Amniotic epithelial cell (primary cell): ENCODE measurements around the gene NUDT19.
"Not testable (repeated sequence)": the region's sequence is repeated elsewhere in the genome, so short reads cannot be mapped to it uniquely, and the experiment has no call there.

Experiments used
- DNase-seq: peaks from one replicate; pipeline ENCODE4 v3.0.0-alpha.2; 2010; ENCODE audit warnings: low read depth

NUDT19 gene

DNA sequence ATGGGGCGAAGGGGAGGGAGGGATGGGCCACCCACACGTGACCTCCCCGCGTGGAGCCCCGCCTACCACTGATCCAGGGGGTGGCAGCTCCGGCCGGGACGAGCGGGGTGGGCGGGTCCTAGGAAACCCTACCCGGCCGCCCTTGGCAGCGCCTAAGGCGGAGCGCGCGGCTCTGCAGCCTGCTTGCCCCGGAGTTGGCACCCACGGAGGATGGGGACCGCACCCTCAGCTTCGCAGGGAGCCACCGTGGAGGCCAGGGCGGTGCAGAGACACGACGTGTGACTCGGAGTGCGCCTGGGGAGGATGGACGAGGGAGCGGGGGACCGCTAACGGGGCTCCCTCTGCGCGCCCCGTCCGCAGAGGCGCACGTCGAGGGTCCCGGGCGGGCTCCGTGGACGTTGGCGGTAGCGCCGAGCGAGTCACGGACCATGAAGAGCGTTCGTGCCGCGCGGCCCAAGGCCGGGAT lies 15.9 kb upstream of the NUDT19 start, which contains the start of gene RGS9BP:
TSS of gene RGS9BP (plus strand) at position 129 of the 466 bp plus-strand sequence. CDS start 416 bp downstream, outside the sequence.
- peak; percentile 57 for DNase-seq

DNA sequence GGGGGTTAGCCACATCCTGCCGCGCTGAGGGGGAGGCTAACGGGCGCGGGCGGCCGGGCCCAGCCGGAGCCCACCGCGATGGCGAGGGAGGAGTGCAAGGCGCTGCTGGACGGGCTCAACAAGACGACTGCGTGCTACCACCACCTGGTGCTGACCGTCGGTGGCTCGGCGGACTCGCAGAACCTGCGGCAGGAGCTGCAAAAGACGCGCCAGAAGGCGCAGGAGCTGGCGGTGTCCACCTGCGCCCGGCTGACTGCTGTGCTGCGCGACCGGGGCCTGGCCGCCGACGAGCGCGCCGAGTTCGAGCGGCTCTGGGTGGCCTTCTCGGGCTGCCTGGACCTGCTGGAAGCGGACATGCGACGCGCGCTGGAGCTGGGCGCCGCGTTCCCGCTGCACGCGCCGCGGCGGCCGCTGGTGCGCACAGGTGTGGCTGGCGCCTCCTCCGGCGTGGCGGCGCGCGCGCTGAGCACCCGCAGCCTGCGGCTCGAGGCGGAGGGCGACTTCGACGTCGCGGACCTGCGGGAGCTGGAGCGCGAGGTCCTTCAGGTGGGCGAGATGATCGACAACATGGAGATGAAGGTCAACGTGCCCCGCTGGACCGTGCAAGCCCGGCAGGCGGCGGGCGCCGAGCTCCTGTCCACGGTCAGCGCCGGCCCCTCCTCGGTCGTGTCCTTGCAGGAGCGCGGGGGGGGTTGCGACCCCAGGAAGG lies 15.3 kb upstream of the NUDT19 start:
- no peak for DNase-seq

DNA sequence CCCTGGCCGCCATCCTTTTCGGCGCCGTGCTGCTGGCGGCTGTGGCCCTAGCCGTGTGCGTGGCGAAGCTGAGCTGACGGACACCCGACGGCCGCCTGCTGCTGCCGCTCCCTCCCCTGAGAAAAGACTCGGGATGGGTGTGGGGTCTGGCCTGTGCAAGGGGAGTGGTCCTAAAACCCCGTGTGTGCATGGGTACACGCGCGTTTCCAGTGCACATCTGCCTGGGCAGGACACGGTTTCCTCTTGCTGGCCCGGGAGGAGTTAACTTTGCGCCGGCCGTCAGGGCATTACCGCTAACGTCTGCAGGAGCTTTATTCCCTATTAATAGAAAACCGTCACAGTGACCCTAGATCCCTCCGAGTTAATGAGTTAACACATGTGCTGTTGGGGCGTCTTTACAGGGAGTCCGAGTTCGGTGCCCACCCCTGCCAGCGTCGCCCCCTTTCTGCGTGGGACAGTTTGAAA lies 14.7 kb upstream of the NUDT19 start:
- DNase-seq, result no peak

DNA sequence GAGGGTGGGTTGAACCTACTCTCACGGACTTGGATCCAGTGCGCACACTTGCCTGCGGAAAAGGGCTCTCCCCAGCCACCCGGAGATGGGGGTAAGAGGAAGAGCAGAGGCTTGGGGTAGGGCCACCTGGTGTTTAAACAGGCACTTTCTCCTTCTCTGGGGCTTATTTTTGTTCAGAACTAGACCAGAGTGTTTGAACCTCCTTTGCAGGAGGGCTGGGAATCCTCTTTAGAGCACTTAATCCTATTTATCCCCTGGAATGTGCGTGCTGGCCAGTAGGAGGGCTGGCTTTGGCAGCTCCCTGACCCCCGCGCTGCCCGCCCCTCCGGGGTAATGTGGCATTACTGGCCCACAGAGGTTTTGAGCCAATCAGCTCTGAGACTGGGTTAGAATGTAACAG lies 14.0 kb upstream of the NUDT19 start:
- peak; percentile 93 for DNase-seq

DNA sequence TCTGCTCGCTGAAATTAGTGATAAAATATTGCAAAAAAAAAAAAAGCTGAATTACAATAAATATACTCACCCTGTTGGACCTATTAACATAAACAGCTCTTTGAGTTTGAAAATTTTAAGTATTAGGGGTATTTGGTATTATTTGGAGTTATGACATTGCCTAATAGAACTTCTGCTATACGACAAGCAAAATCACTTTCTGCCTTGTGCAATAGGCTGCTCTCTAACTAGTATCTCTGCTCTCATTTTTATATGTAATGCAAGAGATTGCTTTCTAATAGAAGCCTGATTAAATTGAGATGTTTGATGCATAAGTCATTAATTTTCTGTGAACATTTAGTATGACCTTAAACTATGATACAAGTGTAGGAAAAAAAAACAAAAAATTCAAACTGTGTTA lies 10.6 kb upstream of the NUDT19 start:
- no peak for DNase-seq

DNA sequence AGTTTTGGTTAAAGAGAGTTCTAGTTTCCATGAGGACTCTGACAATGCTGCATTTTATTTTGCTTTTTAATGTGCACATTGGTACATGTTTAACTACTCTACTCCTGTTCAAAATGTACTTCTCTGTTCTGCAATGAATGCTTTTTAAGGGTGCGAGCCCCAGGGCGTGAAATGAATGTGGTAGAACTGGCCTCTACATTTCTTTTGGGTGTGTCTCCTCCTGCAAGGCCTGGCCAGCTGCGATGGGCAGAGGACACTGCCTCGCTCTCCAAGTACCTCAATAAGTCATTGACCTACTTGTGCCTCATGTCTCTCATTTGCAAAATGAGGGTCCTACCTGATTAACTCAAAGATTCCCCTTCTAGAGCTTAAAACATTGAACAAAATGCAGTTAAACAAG lies 9.3 kb upstream of the NUDT19 start:
- no peak for DNase-seq

DNA sequence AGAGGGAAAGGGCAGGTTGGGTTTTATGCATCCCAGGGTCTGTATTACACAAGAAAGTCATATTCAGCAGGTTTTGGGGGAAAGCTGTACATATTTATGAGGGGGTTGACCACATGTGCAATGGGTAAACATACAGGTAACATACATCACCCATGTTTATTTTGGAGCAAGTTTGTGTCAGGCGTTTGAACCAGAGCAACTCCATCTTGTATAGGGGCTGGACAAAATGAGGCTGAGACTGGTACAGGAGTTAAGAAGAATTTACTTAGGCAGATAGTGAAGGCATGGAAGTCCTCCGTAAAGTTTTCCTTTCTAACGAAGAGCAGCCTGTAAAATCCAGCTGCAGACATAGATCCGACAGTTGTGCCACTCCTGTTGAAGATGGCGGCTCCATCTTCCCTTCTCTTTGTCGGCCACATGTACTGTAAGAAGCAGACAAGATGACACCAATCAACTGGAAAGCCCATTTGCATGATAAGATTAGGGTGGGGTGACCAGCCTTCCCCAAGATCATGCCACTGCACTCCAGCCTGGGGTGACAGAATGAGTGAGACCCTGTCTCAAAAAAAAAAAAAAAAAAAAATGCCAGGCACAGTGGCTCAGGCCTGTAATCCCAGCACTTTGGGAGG lies 4.7 kb upstream of the NUDT19 start:
- DNase-seq, result no peak

DNA sequence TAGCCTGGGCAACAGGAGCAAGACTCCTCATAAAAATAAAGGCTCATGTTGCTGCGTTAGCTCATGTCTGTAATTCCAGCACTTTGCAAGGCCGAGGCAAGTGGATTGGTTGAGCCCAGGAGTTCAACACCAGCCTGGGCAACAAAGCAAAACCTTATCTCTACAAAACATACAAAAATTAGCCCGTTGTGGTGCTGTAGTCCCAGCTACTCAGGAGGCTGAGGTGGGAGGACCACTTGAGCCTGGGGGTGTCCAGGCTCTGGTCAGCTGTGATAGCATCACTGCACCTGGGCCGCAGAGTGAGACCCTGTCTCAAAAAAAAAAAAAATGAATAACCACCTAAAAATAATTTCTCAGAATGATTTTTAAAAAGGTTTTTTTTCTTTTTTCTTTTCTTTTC lies 3.9 kb upstream of the NUDT19 start:
- no peak for DNase-seq

DNA sequence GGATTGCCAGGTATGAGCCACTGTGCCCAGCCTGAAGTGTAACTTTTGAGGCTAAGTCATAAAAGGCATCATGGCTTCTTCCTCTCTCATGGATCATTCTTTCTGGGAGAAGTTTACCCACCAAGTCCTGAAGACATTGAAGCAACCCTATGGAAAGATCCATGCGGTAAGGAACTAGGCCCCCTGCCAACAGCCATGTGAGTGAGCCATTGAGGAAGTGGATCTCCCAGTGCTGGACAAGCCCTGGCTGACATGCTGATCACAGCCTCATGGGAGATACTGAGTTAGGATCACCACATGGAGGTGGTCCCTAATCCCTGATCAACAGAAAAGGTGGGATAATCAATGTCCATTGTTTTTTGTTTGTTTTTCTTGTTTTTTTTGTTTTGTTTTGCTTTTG lies 3.3 kb upstream of the NUDT19 start:
- no peak for DNase-seq

DNA sequence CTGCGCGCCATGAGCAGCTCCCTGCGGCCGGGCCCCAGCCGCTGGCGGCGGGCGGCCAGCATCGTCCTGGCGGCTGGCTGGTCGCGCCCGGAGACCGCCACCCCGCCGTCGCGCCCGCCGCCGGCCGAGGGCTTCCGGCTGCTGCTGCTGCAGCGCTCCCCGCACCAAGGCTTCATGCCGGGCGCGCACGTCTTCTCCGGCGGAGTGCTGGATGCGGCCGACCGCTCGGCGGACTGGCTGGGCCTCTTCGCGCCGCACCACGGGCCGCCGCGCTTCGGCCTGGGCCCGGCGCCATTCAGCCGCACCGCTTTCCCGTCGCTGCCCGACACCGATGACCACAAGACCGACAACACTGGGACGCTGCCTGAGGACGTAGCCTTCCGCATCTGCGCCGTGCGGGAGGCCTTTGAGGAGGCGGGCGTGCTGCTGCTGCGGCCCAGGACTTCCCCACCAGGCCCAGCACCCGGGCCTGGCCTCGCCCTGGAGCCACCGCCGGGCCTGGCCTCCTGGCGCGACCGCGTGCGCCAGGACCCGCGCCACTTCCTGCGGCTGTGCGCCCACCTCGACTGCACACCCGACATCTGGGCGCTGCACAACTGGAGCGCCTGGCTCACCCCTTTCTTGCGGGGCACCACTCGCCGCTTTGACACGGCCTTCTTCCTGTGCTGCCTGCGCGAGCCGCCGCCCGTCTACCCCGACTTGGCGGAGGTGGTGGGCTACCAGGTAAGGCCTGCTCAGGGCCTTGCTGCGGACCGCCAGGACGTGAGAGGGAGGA lies 518 bp downstream of the NUDT19 start:
- peak; percentile 71 for DNase-seq

DNA sequence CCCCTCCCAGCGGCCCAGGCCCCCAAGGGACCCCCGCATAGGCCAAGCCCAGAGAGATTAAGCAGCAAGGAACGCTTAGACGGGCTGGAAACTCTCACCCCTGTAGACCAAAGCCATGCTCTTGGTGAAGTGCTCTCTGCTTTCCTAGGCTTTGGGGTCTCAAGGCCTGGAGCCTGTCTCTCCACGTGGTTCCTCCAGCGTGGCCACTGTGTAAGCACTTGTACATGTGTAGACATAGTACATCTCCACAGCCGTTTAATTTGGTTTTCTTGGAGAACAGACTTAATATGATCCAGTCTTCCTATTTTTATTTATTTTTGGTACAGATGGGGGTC lies 1.1 kb downstream of the NUDT19 start:
- DNase-seq, result no peak

DNA sequence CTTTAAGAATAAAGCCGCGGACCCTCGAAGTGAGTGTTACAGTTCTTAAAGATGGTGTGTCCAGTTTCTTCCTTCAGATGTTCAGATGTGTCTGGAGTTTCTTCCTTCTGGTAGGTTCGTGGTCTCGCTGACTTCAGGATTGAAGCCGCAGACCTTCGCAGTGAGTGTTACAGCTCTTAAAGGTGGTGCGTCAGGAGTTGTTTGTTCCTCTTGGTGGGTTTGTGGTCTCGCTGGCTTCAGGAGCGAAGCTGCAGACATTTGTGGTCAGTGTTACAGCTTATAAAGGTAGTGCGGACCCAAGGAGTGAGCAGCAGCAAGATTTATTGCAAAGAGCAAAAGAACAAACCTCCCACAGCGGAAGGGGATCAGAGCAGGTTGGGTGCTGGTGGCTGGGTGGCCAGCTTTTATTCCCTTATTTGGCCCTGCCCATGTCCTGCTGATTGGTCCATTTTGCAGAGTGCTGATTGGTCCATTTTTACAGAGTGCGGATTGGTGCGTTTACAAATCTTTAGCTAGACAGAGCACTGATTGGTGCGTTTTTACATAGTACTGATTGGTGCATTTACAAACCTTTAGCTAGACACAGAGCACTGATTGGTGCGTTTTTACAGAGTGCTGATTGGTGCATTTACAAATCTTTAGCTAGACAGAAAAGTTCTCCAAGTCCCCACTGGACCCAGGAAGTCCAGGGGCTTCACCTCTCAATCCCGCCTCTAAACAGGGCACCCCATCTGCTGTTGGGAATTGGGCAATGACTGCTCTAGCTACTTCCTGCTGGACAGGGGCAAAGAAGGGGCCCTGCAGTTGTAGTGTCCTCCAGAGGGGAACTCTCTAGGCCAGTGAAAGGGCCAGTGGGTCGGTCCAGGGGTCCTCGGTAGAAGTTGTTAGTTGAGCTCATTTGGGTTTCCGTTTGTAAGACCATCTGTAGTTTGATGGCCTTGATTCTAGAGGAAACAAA lies 1.8 kb downstream of the NUDT19 start:
- not testable (repeated sequence) for DNase-seq

DNA sequence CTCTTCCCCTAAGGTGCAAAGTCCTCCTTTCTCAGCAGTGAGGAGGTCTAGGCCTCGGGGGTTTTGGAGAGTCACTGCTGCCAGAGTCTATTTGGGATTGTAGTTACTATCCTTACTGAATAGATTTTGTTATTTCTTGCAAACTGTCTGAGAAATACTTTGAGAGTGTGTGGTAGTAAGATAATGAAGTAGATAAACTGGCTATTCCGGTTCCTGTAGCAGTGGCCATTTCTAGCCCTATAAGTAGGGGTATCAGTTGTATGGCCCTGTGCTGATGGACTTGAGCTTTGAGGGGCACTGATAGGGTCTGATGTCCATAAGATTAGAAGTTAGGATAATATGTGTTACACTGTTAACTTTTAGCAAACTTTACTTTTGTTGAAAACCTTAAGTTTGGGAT lies 2.7 kb downstream of the NUDT19 start:
- not testable (repeated sequence) for DNase-seq

DNA sequence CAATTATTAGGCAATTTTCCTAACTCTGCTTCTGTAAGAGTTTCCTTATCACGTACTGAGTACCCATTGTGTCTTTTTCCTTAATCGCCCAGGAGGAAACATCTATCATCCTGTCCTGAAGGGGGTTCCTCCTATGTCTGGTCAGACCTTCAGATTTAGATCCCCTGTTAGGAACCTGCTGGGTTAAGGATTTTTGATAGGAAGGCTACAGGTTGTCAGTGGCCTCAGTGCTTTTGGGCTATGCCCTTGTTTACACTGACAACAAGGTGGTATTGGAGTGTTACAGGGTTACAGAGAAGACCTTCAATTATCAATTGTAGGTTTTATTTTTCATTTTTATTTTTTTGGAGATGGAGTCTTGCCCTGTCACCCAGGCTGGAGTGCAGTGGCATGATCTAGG lies 3.2 kb downstream of the NUDT19 start:
- DNase-seq, result not testable (repeated sequence)

DNA sequence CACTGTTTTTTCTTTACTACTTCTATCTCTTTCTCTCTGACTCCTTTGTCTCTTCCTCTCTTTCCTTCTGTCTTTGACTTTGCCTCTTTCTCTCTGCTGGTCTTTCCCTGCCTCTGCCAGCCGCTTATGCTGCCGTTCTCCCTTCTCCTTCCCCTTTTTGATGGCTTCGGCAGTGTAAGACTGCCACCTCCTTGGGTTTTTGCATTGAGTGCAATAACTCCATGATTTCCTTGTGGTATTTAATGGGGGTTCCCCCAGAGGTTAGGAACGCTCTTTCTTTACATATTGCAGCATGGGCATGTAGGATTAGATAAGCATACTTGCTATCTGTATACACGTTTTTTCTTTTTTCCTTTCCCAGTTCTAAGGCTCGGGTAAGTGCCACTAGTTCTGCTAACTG lies 3.9 kb downstream of the NUDT19 start:
- not testable (repeated sequence) for DNase-seq

DNA sequence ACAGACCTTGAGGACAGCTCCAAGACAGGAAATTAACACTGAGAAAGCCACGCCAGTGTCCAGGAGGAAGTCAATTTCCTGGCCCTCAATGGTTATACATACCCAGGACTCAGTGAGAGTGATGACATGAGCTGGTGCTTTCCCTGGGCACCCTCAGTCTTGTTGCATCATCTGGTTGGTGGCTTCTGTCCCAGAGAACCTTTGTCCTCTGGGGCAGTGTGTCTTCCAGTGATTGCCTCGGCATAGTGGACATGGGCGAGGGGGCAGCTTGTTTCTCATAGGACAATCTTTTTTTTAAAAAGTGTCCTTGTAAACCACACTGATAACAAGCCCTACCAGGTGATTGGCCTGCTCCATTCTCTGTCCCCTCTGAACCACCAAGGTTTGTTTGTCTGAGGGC lies 5.2 kb downstream of the NUDT19 start:
- DNase-seq, result not testable (repeated sequence)

DNA sequence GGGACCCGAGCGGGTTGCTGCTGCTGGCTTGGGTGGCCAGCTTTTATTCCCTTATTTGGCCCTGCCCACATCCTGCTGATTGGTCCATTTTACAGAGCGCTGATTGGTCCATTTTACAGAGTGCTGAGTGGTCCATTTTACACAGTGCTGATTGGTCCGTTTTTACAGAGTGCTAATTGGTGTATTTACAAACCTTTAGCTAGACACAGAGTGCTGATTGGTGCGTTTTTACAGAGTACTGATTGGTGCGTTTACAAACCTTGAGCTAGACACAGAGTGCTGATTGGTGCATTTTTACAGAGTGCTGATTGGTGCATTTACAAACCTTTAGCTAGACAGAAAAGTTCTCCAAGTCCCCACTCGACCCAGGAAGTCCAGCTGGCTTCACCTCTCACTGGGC lies 8.5 kb downstream of the NUDT19 start:
- not testable (repeated sequence) for DNase-seq

DNA sequence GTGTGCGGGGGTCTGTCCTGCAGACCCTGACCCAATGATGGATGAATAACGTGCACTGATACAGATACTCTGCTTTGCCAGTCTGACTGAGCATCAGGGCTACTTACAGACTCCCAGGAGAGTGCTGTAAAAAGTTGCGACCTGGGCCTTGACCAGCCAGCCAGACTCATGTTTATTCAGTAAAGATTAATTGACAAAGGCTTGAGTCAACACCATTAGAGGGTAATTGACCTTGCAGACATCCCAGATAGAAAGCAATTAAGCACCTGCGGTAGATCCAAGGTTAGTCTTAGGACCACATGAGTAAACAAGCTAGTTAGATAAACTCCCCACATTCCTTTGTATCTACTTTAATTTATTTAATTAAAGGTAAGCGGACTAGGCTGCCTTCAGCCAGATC lies 10.4 kb downstream of the NUDT19 start:
- DNase-seq, result peak; percentile 58

DNA sequence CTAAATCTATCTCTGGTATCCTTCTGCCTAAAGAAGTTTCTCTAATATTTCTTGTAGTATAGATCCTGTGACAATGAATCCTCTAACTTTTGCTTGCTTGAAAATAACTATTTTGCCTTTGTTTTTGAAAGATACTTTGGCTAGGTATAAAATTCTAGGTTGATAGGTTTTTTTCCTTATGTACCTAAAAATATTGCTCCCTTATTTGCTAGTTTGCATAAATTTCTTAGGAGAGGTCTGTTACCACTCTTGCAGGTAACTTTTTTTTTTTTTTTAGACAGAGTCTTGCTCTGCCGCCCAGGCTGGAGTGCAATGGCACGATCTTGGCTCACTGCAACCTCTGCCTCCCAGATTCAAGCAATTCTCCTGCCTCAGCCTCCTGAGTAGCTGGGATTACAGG lies 12.4 kb downstream of the NUDT19 start:
- DNase-seq, result not testable (repeated sequence)

DNA sequence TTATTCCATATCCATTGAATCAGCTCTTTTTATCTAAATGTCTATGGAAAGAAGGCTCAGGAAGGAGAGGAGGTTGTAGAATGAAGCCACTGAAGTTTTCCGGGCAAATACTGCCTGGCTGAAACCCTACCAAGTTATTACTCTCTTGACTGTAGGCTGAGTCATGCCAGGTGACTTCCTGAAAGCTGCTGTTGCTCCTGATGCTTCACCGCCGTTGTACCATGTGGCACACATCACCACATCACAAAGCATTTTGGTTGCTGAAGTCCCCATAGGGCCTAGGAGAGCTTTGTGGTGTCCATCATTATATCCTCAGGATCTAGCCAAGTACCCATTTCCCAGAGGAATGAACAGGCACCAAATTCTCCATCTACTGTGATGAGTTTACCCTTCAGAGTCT lies 16.8 kb downstream of the NUDT19 start:
- DNase-seq, result no peak

DNA sequence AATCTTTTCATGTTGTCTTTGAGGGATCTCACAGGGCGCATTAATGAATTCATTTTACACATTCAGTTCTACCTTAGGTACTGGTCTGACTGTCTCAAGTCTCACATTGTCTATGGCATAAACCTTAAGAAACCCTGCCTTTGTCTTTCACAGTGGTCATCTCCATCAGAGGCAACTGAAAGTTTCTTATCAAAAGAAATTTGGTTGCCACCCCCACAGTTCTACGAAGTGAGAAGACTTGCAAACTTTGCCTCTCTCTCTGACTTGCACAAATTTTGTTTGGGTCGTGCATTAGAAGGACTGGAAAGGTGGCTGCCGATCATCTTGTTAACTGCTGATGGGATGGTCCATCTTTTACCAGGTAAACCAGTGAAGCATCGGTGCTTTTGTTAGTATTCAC lies 17.4 kb downstream of the NUDT19 start:
- DNase-seq, result no peak

DNA sequence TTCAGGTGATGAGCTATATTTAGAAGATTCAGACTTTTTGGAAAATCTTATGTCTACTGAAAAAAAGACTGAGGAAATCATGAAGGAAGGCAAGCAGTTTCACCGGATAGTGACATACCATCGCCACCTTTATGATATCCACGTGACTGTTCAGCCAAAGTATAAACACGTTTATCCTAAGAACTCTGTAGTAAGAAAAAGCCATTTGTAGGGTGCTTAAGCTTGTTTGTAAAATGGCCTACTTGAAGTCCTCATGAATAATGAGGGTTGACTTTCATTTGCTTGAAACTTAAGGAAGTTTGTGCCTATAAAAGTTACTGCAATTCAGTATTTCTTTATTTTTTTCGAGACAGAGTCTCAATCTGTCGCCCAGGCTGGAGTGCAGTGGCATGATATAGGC lies 20.1 kb downstream of the NUDT19 start:
- DNase-seq, result no peak
